NCI-H2081 (cell line): ENCODE results near the gene ARMCX4.
"Not testable (repeated sequence)": the region's sequence is repeated elsewhere in the genome, so short reads cannot be mapped to it uniquely, and the experiment has no call there.

ENCODE experiments used
- DNase-seq, 2 experiments: peaks; one replicate each; lab custom pipeline; 2025; lab: John Stamatoyannopoulos, UW

ARMCX4 gene

GRCh38 chrX:101485212-101485949, at the start of gene ARMCX4:
Gene ARMCX4, plus strand, starts transcription at chrX:101485456. Its CDS starts 3,134 bp downstream, at chrX:101488590.
- peak; percentile 80 to 86 for DNase-seq

DNA sequence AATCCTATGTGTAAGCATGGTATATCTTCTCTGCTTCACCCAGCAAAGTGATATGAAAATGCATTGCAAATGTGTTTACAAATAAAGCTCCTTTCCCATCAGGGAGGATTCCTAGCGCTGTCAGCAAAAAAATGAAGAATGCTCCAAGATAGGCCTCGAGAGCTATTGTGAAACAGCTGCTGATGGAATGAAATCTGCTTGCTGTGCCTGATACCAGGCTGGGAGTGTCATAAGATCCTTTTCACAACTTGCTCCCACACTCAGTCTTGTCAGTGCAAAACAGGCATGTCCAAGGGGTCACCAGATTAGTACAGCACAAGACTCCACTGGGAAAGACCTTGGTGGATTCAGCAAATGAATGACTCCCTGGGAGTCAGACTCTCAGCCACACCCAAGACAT, 43.2 kb upstream of the ARMCX4 start:
- no peak for DNase-seq

GRCh38 chrX:101449279-101449678, 36.0 kb upstream of the ARMCX4 start:
- no peak for DNase-seq

DNA sequence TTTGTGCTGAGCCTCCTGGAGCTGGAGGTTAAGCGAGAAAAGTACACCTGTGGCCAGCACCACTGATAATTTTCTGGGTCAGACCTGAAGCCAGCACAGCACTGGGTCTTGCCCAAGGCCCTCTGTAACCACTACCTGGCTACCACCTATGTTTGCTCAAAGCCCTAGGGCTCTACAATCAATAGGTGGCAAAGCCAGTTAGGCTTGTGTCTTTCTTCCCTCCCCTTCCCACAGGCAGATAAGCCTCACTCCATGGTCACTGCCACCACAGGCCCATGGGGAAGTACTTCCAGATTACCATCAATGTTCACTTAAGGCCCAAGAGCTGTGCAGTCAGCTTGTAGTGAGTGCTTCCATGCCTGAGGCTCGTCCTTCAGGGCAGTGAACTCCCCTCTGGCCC, 35.2 kb upstream of the ARMCX4 start:
- DNase-seq: no peak

GRCh38 chrX:101450961-101451360, 34.3 kb upstream of the ARMCX4 start:
- DNase-seq: no peak

DNA sequence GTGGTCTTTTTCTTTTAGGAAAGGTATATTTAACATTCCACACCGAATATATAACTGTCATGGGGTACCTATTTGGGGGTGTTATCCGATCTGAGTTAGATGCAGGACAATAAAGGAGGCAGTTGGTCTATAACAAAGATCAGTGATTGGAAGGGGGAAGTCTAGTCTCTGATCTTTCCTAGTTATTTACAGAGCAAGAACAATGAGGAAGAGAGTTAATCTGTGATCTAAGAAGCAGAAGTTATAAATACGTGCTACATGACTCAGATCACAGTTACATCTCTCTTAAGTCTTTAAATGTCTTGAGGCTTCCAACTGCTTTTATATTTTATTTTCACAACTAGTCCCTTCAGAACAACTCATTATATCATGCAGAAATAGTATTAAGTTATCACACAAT, 33.2 kb upstream of the ARMCX4 start:
- no peak for DNase-seq

DNA sequence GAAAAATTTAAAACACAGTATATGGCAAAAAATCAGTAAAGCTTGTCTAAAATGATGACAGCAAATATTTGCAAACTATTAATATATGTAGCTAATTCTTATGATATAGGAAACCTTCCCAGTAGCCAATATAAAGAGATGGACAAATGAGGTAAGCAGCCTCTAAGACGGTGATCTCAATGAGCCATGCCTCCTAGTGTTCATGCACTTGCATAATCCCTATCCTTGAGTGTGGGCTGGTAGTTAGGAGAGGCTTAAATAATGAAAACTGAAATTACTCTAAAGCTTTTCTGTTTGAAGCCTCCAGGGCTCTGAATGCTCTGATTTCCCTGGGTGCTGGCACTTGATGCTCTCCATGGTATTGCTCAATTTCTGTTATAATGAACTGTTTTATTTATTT, 24.6 kb upstream of the ARMCX4 start:
- DNase-seq: no peak

- DNase-seq: peak; percentile 39 to 55
Observed at GRCh38 chrX:101462892-101463291, 22.4 kb upstream of the ARMCX4 start.

DNA sequence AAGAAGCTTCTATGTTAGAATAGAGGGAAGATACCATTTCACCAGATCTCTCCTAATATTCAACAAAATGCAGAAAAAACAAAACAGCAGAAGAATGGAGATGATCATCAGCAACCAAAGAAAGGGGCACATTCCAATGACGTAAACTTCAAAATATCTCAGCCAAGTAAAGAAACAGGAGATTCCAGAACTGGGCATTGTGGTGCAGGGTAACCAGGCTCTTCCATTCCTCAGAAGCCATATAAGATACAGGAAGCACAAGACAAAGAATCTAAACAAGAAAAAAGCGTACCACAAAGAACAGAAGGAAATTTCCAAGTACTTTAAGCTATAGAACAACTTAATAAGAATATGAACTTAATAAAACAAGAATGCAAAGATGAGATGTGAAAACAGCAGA, 6.9 kb upstream of the ARMCX4 start:
- no peak for DNase-seq

GRCh38 chrX:101482296-101482695, 3.0 kb upstream of the ARMCX4 start:
- no peak for DNase-seq

GRCh38 chrX:101483705-101484104, 1.6 kb upstream of the ARMCX4 start:
- no peak for DNase-seq

GRCh38 chrX:101484135-101484534, 1.1 kb upstream of the ARMCX4 start:
- no peak for DNase-seq

DNA sequence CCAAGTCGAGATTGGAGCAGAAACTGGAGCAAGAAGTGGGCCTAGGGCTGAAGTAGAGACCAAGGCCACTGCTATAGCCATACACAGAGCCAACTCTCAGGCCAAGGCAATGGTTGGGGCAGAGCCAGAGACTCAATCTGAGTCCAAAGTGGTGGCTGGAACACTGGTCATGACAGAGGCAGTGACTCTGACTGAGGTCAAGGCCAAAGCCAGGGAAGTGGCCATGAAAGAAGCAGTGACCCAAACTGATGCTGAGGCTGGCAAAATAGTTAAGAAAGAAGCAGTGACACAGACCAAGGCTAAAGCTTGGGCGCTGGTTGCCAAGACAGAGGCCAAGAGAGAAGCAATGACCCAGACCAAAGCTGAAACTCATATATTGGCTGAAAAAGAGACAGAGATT, 3.5 kb downstream of the ARMCX4 start:
- DNase-seq: no peak

GRCh38 chrX:101491943-101492342, 6.7 kb downstream of the ARMCX4 start:
- no peak for DNase-seq

- no peak for DNase-seq
Observed at GRCh38 chrX:101493225-101493624, 8.0 kb downstream of the ARMCX4 start.

GRCh38 chrX:101502929-101503328, 17.7 kb downstream of the ARMCX4 start:
- not testable (repeated sequence) for DNase-seq

DNA sequence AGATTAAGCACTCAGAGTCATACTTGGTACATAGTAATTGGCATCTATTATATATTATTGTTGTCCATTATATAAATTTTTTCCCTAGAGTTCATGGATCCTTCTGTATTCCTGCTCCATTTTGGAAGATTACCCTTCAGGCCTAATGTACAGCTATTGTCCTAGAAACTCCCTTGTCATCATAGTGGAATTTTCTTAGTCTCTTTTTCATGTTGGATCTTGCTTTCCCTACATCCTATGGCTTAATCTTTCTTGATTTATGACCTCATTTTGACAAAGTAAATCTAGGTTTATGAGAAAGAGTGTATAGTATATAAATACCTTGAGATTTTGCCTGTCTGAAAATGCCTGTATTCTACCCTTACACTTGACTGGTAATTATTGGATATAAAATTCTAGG, 22.1 kb downstream of the ARMCX4 start:
- no peak for DNase-seq

DNA sequence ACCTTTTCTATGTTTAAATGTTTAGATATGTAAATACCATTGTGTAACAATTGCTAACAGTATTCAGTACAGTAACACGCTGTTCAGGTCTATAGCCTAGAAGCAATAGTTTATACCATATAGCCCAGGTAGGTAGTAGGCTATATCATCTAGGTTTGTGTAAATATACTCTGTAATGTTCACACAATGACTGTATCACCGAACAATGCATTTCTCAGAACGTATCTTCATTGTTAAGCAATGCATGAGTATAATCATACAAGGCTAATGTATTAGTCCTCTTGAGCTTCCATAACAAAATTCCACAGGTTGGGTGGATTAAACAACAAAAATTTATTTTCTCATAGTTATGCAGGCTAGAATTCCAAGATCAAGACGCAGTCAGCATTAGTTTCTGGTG, 22.7 kb downstream of the ARMCX4 start:
- no peak for DNase-seq

GRCh38 chrX:101530944-101531343, 45.7 kb downstream of the ARMCX4 start:
- DNase-seq: no peak
